ENCODE data around the gene NCOA7.
A peak's percentile ranks its signal among the peaks of the same experiment; 100 is the strongest.
"Not testable (repeated sequence)": the region's sequence is repeated elsewhere in the genome, so short reads cannot be mapped to it uniquely, and the experiment has no call there.

The NCOA7 gene

DNA sequence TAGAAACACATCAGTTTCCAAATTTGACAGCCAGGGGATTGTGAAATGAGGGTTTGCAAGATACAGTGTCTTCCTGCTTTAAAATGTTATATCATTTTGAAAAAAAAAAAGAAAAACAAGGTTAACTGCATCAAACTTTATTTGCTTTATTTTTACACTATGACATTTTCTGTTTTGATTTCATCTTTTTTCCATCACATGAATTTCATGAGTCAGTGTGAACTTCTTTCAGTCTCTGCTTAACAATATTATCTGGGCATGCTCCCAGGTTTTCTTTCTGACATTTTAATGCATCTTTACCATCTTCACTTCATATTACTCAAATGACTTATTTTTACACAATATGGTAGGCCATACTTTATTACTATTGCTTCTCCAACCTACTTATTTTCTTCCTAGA lies 1.9 kb downstream of the NCOA7 start:
- DNase-seq (ENCODE audit: low read depth) = no peak

DNA sequence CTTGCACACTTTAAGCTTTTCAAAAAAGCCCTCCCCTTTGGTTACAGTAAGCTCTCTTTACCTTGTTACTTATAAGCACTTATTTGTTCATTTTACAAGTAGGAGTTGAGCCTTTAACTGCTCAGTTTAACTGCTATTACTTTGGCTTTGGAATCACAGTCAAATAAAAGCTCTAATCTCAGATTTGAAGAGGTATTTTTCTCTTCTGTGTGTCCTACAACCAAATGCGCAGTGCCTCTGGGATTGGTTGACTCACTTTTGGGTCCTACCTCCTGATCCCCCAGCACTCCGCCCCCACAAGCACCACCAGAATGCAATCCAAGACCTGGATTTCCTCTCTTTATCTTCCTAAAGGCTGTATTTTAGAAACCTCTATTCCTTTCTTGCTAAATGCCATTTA lies 2.5 kb downstream of the NCOA7 start:
- no peak for DNase-seq (ENCODE audit: low read depth)

GRCh38 chr6:125793863-125794262 lies 3.1 kb downstream of the NCOA7 start:
- DNase-seq (ENCODE audit: low read depth) = no peak

DNA sequence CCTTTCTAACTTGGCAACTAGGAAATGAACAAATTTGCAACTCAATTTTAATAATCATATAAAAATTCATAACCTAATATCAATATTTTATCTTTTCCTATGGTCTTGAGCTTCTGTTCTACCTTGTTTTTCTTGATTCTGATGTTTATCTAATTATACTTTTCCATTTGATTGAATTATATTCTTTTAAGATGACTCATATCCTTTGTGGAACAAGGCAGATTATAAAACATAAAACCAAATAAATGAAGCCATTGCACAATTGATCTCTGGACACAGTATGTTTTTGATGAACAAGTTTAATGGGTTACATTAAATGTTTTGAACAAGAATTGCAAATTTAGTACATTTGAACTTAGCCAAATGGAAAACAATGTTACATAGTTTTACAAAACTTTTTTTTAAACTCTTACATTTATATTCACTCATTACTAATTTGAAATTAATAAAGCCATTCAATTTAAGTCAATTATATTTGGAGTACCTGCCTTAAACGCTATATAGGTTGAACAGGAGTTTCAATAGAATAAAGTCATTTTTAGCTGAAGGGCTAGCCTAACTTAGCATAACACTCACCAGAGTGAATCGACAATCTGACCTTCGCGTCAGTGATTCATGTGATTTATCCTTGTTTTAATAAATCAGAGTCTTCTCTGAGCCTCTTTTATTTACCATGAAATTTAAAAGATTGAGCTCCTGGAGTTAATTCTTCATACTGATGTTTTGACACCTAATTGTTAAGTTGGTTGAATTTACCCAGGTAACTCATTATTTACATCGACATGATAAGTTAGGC lies 3.8 kb downstream of the NCOA7 start:
- peak; percentile 56 for DNase-seq (ENCODE audit: low read depth)

DNA sequence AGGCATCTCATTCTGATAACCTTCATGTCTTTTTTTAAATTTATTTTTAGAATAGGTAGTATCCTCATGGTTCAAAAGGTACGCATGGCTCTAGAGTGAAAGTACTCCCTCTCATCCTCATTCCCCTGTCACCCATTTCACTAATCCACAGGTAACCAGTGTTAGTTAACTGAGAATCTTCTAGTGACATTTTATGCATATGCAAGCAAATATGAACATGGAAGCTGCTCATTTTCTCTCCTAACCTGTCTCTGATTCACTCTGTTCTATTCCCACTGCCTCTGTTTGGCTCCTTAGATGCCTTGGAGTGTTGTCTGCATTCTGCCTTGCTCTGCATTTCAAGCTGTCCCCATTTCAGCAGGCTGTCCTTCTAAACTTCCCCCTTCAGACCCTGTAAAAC lies 4.5 kb downstream of the NCOA7 start:
- DNase-seq (ENCODE audit: low read depth) = no peak

DNA sequence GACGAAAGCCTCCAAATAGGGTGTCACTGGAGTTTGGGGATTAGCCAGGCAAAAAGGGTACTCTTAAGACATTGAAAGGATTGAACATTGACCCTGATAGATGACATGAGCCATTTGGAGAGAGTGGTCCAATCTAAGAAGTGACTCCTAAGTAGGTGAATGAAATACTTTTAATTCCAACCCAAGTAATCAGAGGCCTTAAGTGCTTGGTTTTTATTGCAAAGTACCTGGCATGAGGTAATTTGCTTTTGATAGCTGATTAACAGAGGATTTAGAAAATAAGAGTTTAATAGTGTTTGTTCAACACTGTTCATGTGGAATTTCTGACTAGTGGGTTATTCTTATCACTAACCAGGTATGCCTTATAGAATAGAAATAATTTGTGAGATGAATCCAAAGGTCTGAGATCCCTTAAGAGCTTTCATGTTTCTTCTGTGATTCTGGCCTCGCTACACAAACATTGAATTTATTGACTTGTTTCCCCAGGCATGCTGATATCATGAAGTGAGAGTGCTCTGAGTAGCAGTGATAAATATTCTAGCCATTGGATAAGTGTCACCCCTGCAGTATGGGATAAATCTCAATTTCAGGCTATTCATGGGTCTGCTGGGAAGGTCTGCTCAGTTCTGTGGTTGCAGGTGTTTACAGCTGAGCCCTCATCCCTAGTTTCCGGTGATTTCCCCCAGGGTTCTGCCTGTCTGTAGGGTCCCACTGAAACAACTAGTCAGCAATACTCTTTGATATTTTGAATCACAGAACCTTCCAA lies 6.5 kb downstream of the NCOA7 start:
- no peak for DNase-seq (ENCODE audit: low read depth)

GRCh38 chr6:125797886-125798444 lies 7.2 kb downstream of the NCOA7 start:
- DNase-seq (ENCODE audit: low read depth) = no peak

- no peak for DNase-seq (ENCODE audit: low read depth)
Measured at GRCh38 chr6:125798734-125799508, 8.2 kb downstream of the NCOA7 start.

GRCh38 chr6:125802383-125802782 lies 11.6 kb downstream of the NCOA7 start:
- DNase-seq (ENCODE audit: low read depth) = no peak

DNA sequence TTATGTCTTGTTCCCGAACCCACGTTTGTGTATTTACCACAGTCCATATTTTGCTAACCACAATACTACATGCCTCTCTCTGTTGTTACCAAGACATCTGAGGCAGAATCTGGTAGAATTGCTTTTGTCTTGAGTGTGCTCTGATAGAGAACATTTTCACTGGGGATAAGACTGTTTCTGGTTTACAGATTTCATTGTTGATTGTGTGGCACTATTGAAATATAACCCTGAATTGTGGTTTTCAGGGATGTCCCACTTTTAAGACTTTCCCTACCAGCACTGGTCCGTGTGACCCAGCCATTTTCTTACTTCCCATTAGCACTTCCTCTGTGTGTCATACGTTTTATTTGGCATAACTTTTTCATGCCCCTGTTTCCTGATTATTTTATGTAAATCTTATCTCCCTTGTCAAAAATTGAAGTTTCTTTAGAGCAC lies 12.2 kb downstream of the NCOA7 start:
- DNase-seq (ENCODE audit: low read depth) = peak; percentile 18

GRCh38 chr6:125804264-125804663 lies 13.5 kb downstream of the NCOA7 start:
- DNase-seq (ENCODE audit: low read depth) = no peak

DNA sequence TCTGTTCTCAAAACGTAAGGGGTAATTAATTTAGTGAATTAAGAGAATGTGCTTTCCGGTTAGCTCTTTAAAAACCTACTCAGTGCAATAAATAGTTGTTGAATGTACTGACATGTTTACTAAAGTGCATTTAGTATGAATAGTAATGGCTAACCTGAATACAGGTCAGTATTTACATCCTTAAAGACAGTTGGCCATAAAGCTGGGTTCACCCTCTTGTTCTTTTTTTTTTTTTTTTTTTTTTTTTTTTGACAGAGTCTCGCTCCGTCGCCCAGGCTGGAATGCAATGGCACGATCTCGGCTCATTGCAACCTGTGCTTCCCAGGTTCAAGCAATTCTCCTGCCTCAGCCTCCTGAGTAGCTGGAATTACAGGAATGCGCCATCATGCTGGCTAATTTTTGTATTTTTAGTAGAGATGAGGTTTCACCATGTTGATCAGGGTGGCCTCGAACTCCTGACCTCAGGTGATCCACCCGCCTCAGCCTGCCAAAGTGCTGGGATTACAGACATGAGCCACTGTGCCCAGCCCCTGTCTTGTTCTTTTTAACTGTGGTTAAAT lies 14.2 kb downstream of the NCOA7 start:
- DNase-seq (ENCODE audit: low read depth) = not testable (repeated sequence)

DNA sequence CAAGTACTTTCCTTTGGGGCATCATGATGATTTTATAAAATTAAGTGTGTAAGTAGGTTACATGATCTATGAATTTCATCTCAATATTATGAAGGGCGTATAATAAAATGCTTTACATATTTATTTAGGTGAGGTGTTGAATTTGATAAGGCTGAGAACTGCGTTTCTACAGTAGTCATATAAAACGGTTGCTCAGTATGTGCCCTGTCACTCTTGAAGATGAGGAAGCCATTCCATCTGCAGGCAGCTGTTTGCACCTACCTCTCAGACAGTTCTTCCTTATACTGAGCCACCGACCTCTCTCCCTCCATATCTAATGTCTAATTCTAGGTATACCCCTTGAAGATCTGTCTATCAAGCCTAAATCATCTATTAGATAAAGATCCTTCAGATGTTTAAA lies 16.1 kb downstream of the NCOA7 start:
- DNase-seq (ENCODE audit: low read depth) = no peak

GRCh38 chr6:125807293-125807692 lies 16.5 kb downstream of the NCOA7 start:
- no peak for DNase-seq (ENCODE audit: low read depth)

DNA sequence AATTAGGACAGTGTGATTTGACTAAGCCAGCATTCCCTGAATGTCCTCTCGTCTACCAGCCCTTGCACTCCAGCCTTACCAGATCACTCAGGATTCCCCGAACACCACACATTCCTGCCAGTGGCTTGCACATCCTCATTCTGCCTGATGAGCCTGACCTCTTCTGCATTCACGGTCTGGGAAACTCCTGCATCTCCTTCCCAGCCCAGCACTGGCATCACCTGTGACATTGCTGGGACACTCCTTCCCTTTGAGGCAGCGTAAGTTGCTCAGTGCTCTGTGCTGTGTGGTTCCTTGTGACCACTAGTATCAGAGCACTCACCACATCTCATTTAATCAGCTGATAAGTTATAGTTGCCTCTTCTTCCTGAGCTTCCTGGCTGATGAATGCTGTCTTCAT lies 17.3 kb downstream of the NCOA7 start:
- no peak for DNase-seq (ENCODE audit: low read depth)

DNA sequence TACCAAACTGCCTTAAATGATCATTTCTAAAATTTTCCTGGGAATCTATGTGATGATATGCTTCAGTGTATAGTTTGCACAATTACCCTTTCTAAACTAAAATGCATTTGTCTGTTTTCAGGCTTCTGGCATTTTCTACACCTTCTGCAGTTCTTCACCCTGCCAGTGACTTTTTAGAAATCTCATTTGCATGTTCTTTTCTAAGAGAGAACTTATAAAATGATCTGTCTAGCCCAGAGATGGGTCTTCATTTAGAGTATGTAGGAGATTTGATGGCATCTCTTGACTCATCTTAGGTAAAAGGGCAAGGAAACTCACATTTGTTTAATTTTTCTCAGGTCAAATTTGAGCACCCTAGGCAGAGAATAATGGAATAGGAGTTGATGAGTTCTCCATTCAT lies 17.8 kb downstream of the NCOA7 start:
- DNase-seq (ENCODE audit: low read depth) = no peak

DNA sequence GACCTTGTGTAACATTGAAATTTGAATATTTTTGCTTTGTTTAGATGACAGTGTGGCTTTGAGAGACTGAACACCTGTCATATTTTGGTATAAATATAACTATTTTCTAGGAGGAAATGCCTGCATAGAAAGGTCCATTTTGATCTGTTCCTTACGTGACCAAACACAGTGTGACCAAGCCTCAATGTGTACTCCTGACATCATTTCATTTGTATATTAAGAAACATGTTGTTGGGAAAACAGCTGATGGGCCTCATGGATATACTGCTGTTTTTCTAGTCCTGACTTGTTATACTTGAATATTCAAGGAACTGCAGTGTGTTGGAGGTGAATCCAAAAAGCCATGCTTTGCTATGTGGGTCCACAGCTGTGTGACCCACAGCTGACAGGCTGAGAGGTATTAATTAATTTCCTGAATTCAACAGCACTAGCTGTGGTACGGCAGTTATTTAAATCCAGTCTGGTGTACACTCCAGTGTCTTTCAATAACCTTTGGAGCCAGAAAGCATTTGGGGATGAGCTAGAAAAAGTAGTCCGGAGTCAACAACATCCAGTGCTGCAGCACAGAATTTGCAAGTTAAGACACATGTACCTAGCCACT lies 18.9 kb downstream of the NCOA7 start:
- DNase-seq (ENCODE audit: low read depth) = no peak

DNA sequence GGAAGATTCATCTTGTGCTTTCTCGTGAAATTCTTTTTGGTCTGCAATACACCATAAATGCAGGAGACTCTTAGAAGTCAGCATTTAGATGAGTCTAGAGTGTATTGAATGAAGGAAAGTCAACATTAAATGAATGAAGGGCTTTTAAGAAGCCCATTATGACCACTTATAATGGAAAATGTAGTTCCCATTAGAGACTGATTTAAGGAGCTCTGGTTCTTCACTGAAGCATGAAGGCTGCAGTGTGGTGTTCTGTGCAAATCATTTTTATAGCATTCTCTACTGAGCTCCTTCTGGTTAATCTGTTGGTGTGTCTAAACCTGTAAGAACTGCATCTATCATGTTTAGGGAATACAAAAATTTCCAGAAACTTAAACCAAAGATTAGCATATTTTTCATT lies 19.7 kb downstream of the NCOA7 start:
- no peak for DNase-seq (ENCODE audit: low read depth)

DNA sequence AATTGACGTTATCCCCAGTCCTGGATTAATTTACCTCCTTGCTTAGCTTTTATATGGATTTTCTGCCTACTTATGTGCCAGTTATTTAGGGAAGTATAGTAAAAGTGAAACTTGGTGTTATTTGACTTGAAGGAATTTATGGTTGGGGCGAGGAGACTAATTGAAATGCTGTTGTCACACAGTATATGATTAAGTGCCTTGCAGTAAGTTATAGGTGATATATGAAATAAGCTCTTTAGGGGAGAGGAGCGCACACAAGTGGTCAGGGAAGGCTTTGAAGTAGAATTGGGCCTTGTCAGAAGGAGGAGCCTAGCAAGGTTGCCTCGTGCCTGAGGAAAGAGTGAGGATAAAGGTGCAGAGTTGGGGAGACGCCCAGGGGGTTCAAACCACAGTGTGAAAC lies 20.5 kb downstream of the NCOA7 start:
- no peak for DNase-seq (ENCODE audit: low read depth)

- DNase-seq (ENCODE audit: low read depth) = peak; percentile 84
Measured at GRCh38 chr6:125812394-125813292, 21.9 kb downstream of the NCOA7 start.

DNA sequence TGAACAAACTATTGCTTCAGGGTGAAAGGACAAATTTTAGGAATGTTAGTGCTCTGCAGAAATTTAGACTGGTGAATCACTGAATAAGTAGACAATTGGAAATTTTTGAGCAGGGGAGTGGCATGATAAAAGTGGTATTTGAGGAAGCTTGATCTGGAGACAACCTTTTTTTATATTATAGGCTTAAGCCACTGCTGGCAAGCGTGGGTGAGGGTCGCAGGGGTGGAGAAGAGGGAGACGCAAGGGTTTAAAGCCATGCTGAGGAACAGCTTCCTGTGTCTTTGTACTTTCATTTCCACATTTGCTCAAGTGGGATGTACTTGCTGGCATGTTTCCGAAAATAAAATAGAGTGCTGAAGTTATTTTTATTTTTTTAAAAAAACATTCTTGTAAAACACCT lies 23.7 kb downstream of the NCOA7 start:
- no peak for DNase-seq (ENCODE audit: low read depth)
